SK-N-SH (cell line): ENCODE data around the gene MAP3K12. TPM values are rescaled to one million over a fixed set of nuclear protein-coding genes. Genes with fewer than 3 reads are reported as not detected.

Source experiments
- CTCF ChIA-PET: fragments of 300-600, 350-600 bp; formaldehyde crosslinking; extraction: SDS; loops from one replicate; lab custom pipeline; 2021; lab: Yijun Ruan, JAX
- POLR2A ChIA-PET: fragments of 350-600 bp; sonication (Branson Sonifier 250); formaldehyde crosslinking; extraction: SDS; loops from one replicate; lab custom pipeline; 2020; ENCODE audit warnings: antibody characterized with exemption, inconsistent platforms; lab: Yijun Ruan, JAX
- DNase-seq: peaks from one replicate; pipeline ENCODE4 v3.0.0; 2012
- H2AFZ ChIP-seq: fragments of 200-600 bp; sonication (generic); 2 replicates; pipeline ENCODE4 v1.8.1; 2016; ENCODE audit warnings: antibody characterized with exemption, mild to moderate bottlenecking, low read depth
- H3F3A ChIP-seq: fragments of 200-600 bp; sonication (generic); replicated peaks from 2 replicates; pipeline ENCODE3; 2016; ENCODE audit warnings: antibody characterized with exemption, mild to moderate bottlenecking; ENCODE audit not compliant: insufficient read depth
- H3K27ac ChIP-seq, 2 experiments: fragments of 200-500 bp in 1 of 2; fragments of 200-600 bp in 1 of 2; sonication (Bioruptor generic) in 1 of 2; sonication (generic), shearing (Covaris generic) in 1 of 2; 2 replicates each; pipeline versions ENCODE4 v1.5.1 to v1.6.1; 2014 to 2016; ENCODE audit warnings: low read depth in 2 of 2, inconsistent platforms in 1 of 2, low read length in 1 of 2, mild to moderate bottlenecking in 1 of 2, mixed read lengths in 1 of 2
- H3K27me3 ChIP-seq: fragments of 200-600 bp; sonication (generic), shearing (Covaris generic); 2 replicates; pipeline ENCODE4 v1.6.1; 2016; ENCODE audit warnings: mixed run types; ENCODE audit not compliant: insufficient read depth
- H3K36me3 ChIP-seq, 2 experiments: fragments of 200-500 bp in 1 of 2; fragments of 200-600 bp in 1 of 2; sonication (Bioruptor generic) in 1 of 2; sonication (generic) in 1 of 2; replicated peaks in 1 of 2; 2 replicates each; pipeline versions ENCODE3 to v1.5.1; 2014 to 2016; ENCODE audit warnings: low read length in 1 of 2, mild to moderate bottlenecking in 1 of 2; ENCODE audit not compliant: insufficient read depth in 2 of 2, control insufficient read depth in 1 of 2
- H3K4me1 ChIP-seq, 2 experiments: fragments of 200-500 bp in 1 of 2; fragments of 200-600 bp in 1 of 2; sonication (Bioruptor generic) in 1 of 2; sonication (generic), shearing (Covaris generic) in 1 of 2; 2 replicates each; pipeline versions ENCODE4 v1.5.1 to v1.6.1; 2014 to 2016; ENCODE audit warnings: low read depth in 1 of 2, low read length in 1 of 2, mixed run types in 1 of 2; ENCODE audit not compliant: insufficient read depth in 2 of 2, control insufficient read depth in 1 of 2
- H3K4me2 ChIP-seq: fragments of 200-600 bp; sonication (generic), shearing (Covaris generic); 2 replicates; pipeline ENCODE4 v1.6.1; 2017; ENCODE audit warnings: mixed run types
- H3K4me3 ChIP-seq, 2 experiments: fragments of 200-500 bp in 1 of 2; fragments of 200-600 bp in 1 of 2; sonication (Bioruptor generic) in 1 of 2; sonication (generic), shearing (Covaris generic) in 1 of 2; 2 replicates each; pipeline versions ENCODE4 v1.5.1 to v1.8.1; 2014 to 2016; ENCODE audit warnings: low read depth in 2 of 2, inconsistent platforms in 1 of 2, low read length in 1 of 2, mild to moderate bottlenecking in 1 of 2, mixed read lengths in 1 of 2, moderate library complexity in 1 of 2
- H3K79me2 ChIP-seq: fragments of 200-600 bp; sonication (generic); 2 replicates; pipeline ENCODE4 v1.8.1; 2017; ENCODE audit warnings: mild to moderate bottlenecking; ENCODE audit not compliant: insufficient read depth
- H3K9ac ChIP-seq: fragments of 200-600 bp; sonication (generic); 2 replicates; pipeline ENCODE4 v1.6.1; 2017; ENCODE audit warnings: mixed run types
- H3K9me2 ChIP-seq: fragments of 200-600 bp; sonication (generic); 2 replicates; pipeline ENCODE4 v1.6.1; 2017; ENCODE audit warnings: mixed run types
- H3K9me3 ChIP-seq: fragments of 200-600 bp; sonication (generic); 2 replicates; pipeline ENCODE4 v1.6.1; 2017; ENCODE audit warnings: mixed run types, mild to moderate bottlenecking, moderate library complexity
- H4K20me1 ChIP-seq: fragments of 200-600 bp; sonication (generic); 2 replicates; pipeline ENCODE4 v1.6.1; 2017; ENCODE audit warnings: mild to moderate bottlenecking, mixed run types; ENCODE audit not compliant: insufficient read depth
- FOXM1 ChIP-seq: IDR thresholded peaks from 2 replicates; pipeline ENCODE4 v1.4.0; 2012; ENCODE audit warnings: low read depth, mild to moderate bottlenecking
- GATA2 ChIP-seq: sonication (generic); formaldehyde crosslinking; IDR thresholded peaks from 2 replicates; pipeline ENCODE4 v1.5.0; 2020; ENCODE audit warnings: mild to moderate bottlenecking, missing genetic modification reagents
- JUND ChIP-seq: IDR thresholded peaks from 2 replicates; pipeline ENCODE4 v1.4.0; 2012
- POLR2AphosphoS5 ChIP-seq: IDR thresholded peaks from 2 replicates; pipeline ENCODE4 v1.6.1; 2012; ENCODE audit warnings: low read depth, low read length
- REST ChIP-seq: IDR thresholded peaks from 2 replicates; pipeline ENCODE4 v1.6.1; 2012; ENCODE audit warnings: mild to moderate bottlenecking, low read depth, low read length, moderate library complexity
- RFX5 ChIP-seq: IDR thresholded peaks from 2 replicates; pipeline ENCODE4 v1.6.1; 2012; ENCODE audit warnings: mild to moderate bottlenecking, improper control_type of control experiment, low read length
- SIN3A ChIP-seq: IDR thresholded peaks from 2 replicates; pipeline ENCODE4 v1.6.1; 2012; ENCODE audit warnings: low read depth, mild to moderate bottlenecking, low read length, moderate library complexity, borderline replicate concordance
- SMC3 ChIP-seq: IDR thresholded peaks from 2 replicates; pipeline ENCODE4 v1.6.1; 2012; ENCODE audit warnings: low read depth, low read length, improper control_type of control experiment
- WGBS: methylation state at CpG from one replicate; pipeline ENCODE4 v1.1.6; 2017; ENCODE audit warnings: low lambda C conversion rate; 5-methylcytosine and 5-hydroxymethylcytosine counted together
- polyA plus RNA-seq, 3 experiments: library from polyadenylated mRNA; depleted of rRNA; stranded (reverse); fragments of >200 nt; gene quantifications; 2 replicates each; pipeline ENCODE4 v1.2.3, GENCODE V29; 2012
- TF ChIP-seq, protein P1 (sequence below): fragments of 200-600 bp; sonication (generic); IDR thresholded peaks from 2 replicates; pipeline ENCODE4 v1.6.1; 2017; ENCODE audit warnings: antibody characterized with exemption, mild to moderate bottlenecking, moderate library complexity
- TF ChIP-seq, protein P2 (sequence below): IDR thresholded peaks from 2 replicates; pipeline ENCODE4 v1.4.0; 2012; ENCODE audit warnings: low read depth

The MAP3K12 gene
- polyA plus RNA-seq, 1 of the 3 experiments (the other 2 are of a cell fraction), result 57.6 TPM

- ChIA-PET CTCF (interaction anchor here (1.1 to 1.4 kb wide), 2 partner anchors 9 to 30 kb away, joined by 3 read pairs; no protein-coding TSS in a partner anchor), POLR2A (no interaction called here)
- H3K36me3 ChIP-seq, result peaks cover 48 to 58% of the 10 kb centered on the region in 2 experiments
- DNase-seq, result no peak
- no peaks in the 10 kb centered on the region for H3K9me2 ChIP-seq
- H3K9me3 ChIP-seq, result no peaks in the 10 kb centered on the region
- H3K9ac ChIP-seq, result no peak overlapping the region
- no peaks in the 10 kb centered on the region for H3K79me2 ChIP-seq
- no peaks in the 10 kb centered on the region for H3K4me1 ChIP-seq
- no peak overlapping the region for H3K4me3 ChIP-seq
- H4K20me1 ChIP-seq, result no peaks in the 10 kb centered on the region
- H3K4me2 ChIP-seq, result no peak overlapping the region
- TF ChIP-seq RFX5, result no peak
- TF ChIP-seq, protein P1, sequence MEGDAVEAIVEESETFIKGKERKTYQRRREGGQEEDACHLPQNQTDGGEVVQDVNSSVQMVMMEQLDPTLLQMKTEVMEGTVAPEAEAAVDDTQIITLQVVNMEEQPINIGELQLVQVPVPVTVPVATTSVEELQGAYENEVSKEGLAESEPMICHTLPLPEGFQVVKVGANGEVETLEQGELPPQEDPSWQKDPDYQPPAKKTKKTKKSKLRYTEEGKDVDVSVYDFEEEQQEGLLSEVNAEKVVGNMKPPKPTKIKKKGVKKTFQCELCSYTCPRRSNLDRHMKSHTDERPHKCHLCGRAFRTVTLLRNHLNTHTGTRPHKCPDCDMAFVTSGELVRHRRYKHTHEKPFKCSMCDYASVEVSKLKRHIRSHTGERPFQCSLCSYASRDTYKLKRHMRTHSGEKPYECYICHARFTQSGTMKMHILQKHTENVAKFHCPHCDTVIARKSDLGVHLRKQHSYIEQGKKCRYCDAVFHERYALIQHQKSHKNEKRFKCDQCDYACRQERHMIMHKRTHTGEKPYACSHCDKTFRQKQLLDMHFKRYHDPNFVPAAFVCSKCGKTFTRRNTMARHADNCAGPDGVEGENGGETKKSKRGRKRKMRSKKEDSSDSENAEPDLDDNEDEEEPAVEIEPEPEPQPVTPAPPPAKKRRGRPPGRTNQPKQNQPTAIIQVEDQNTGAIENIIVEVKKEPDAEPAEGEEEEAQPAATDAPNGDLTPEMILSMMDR, result no peak
- TF ChIP-seq, protein P2, sequence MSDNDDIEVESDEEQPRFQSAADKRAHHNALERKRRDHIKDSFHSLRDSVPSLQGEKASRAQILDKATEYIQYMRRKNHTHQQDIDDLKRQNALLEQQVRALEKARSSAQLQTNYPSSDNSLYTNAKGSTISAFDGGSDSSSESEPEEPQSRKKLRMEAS, result no peak
- no peak for TF ChIP-seq POLR2AphosphoS5
- no peak for TF ChIP-seq SIN3A
- TF ChIP-seq SMC3, result no peak
- TF ChIP-seq GATA2, result no peak
- no peak for TF ChIP-seq REST
- TF ChIP-seq JUND, result no peak
- TF ChIP-seq FOXM1, result no peak
- 89% methylated on average over 6 of the region's 6 CpGs for WGBS
- H2AFZ ChIP-seq, result no peak overlapping the region
- H3K27me3 ChIP-seq, result no peaks in the 10 kb centered on the region
- H3K27ac ChIP-seq, result no peak overlapping the region
- H3F3A ChIP-seq, result peaks cover 5% of the 10 kb centered on the region
Observed at GRCh38 chr12:53513712-53514410, 14.6 kb upstream of the MAP3K12 start.
